OCI-LY3 (cell line): ENCODE measurements around the gene SEMA5B.

Experiments
- H2AFZ ChIP-seq: fragments of 200-600, 300-600 bp; shearing (Covaris generic); 2 replicates; pipeline ENCODE4 v1.6.0; 2014; ENCODE audit warnings: antibody characterized with exemption, low read depth, low read length
- H3K27ac ChIP-seq: fragments of 200-600, 300-600 bp; sonication (generic); 2 replicates; pipeline ENCODE4 v1.5.1; 2014; ENCODE audit warnings: mild to moderate bottlenecking, low read length, moderate library complexity, mixed read lengths
- H3K27me3 ChIP-seq: fragments of 200-600, 300-600 bp; sonication (generic); 2 replicates; pipeline ENCODE4 v1.6.1; 2014; ENCODE audit warnings: low read depth, low read length, mixed read lengths
- H3K36me3 ChIP-seq: fragments of 200-600, 300-600 bp; sonication (generic); replicated peaks from 2 replicates; pipeline ENCODE3; 2014; ENCODE audit warnings: low read depth, low read length, mixed read lengths
- H3K4me1 ChIP-seq: fragments of 300-600, 200-600 bp; sonication (generic); 2 replicates; pipeline ENCODE4 v1.6.1; 2014; ENCODE audit warnings: low read length, mixed read lengths
- H3K4me2 ChIP-seq: fragments of 200-600, 300-600 bp; sonication (generic); 2 replicates; pipeline ENCODE4 v1.6.1; 2014; ENCODE audit warnings: low read length, mixed read lengths
- H3K4me3 ChIP-seq: fragments of 300-600, 200-600 bp; sonication (generic); 2 replicates; pipeline ENCODE4 v1.5.1; 2014; ENCODE audit warnings: antibody characterized with exemption, mild to moderate bottlenecking, low read length, moderate library complexity
- H3K79me2 ChIP-seq: fragments of 300-600, 200-600 bp; shearing (Covaris generic); 2 replicates; pipeline ENCODE4 v1.6.1; 2014; ENCODE audit warnings: mild to moderate bottlenecking, low read length, mixed read lengths
- H3K9ac ChIP-seq: fragments of 300-600, 200-600 bp; shearing (Covaris generic); 2 replicates; pipeline ENCODE4 v1.6.0; 2014; ENCODE audit warnings: mild to moderate bottlenecking, low read length, moderate library complexity
- H3K9me3 ChIP-seq: fragments of 200-600, 300-600 bp; shearing (Covaris generic); 2 replicates; pipeline ENCODE4 v1.6.1; 2014; ENCODE audit warnings: low read length, mixed read lengths; ENCODE audit not compliant: insufficient read depth
- H4K20me1 ChIP-seq: fragments of 200-600, 300-600 bp; sonication (generic); 2 replicates; pipeline ENCODE4 v1.6.1; 2016; ENCODE audit warnings: low read length, mixed read lengths; ENCODE audit not compliant: insufficient read depth
- CTCF ChIP-seq: fragments of 200-600, 300-600 bp; sonication (generic); IDR thresholded peaks from 2 replicates; pipeline ENCODE4 v1.5.1; 2014; ENCODE audit warnings: antibody characterized with exemption, low read length, low read depth
- EZH2phosphoT487 ChIP-seq: fragments of 200-600 bp; shearing (Covaris generic); IDR thresholded peaks from 2 replicates; pipeline ENCODE4 v1.6.1; 2018; ENCODE audit warnings: antibody characterized with exemption, mixed run types, low read depth

Gene SEMA5B

DNA sequence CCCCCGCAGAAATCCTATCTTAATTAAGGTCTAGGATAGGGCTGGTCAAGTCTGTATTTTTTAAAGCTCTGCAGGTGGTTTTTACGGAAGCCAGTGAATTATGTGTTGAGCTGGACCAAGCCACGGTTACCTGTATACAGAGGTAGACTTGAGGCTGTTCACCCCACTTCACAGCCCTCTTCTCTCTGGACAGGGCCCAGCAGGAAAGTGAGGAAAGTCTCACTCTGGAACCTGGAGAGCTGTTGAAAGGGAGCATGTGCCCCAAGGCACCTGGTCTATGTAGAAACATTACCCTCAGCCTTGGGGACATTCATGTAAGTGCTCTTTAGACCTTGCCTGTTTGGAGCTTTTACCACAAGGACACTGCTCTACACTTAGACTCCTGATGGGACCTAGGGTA is 6.9 kb downstream of the SEMA5B start:
- TF ChIP-seq CTCF = no peak
- TF ChIP-seq EZH2phosphoT487 = no peak
- Histone ChIP-seq H3K27me3 (peaks cover 35% of the 10 kb centered on the region), H3K27ac (no peak overlapping the region), H3K4me3 (no peak overlapping the region), H2AFZ (no peak overlapping the region), H3K9ac (no peak overlapping the region), H3K79me2 (no peaks in the 10 kb centered on the region), H3K9me3 (no peaks in the 10 kb centered on the region), H3K4me2 (no peak overlapping the region), H3K36me3 (no peaks in the 10 kb centered on the region), H4K20me1 (no peaks in the 10 kb centered on the region), H3K4me1 (no peaks in the 10 kb centered on the region)

DNA sequence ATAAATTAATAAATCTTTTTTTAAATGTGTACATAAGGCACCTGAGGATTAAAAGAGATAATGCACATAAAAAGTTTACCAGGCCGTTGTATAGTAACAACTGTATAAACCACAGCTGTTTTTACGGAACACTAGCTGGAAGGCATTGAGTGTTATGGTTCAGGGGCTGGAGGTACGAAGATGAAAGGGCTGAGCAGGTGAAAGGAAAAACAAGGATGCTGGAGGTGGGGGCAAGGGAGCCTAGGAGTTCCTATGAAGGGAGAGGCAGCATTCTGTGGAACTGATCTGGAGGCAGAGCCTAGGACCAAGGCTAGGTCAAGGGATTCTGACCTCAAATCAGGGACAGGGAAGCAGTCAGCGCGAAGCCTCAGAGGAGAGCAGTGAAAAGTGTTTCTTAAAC is 8.0 kb downstream of the SEMA5B start:
- peaks cover 3% of the 10 kb centered on the region for H3K4me1 ChIP-seq
- no peak overlapping the region for H3K4me2 ChIP-seq
- no peak overlapping the region for H2AFZ ChIP-seq
- H3K9me3 ChIP-seq = no peaks in the 10 kb centered on the region
- H3K9ac ChIP-seq = no peak overlapping the region
- no peak overlapping the region for H3K4me3 ChIP-seq
- no peaks in the 10 kb centered on the region for H4K20me1 ChIP-seq
- H3K27me3 ChIP-seq = peaks cover 35% of the 10 kb centered on the region
- no peak overlapping the region for H3K27ac ChIP-seq
- H3K79me2 ChIP-seq = no peaks in the 10 kb centered on the region
- TF ChIP-seq EZH2phosphoT487 (no peak), CTCF (no peak)
- H3K36me3 ChIP-seq = no peaks in the 10 kb centered on the region

DNA sequence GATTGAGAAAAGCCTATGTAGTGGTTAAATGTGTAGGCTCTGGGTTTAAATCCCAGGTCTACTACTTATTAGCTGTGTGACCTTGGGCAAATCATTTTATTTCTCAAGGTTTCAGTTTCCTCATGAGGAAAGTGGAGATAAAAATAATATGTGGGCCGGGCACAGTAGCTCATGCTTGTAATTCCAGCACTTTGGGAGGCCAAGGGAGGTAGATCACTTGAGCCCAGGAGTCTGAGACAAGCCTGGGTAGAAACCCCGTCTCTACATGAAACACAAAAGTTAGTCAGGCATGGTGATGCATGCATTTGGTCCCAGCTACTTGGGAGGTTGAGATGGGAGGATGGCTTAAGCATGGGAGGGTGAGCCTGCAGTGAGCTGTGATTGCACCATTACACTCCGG is 8.4 kb downstream of the SEMA5B start:
- TF ChIP-seq CTCF (no peak), EZH2phosphoT487 (no peak)
- H2AFZ ChIP-seq = no peak overlapping the region
- H4K20me1 ChIP-seq = no peaks in the 10 kb centered on the region
- peaks cover 7% of the 10 kb centered on the region for H3K4me1 ChIP-seq
- no peak overlapping the region for H3K4me2 ChIP-seq
- H3K36me3 ChIP-seq = no peaks in the 10 kb centered on the region
- H3K9me3 ChIP-seq = no peaks in the 10 kb centered on the region
- H3K9ac ChIP-seq = no peak overlapping the region
- H3K27ac ChIP-seq = no peak overlapping the region
- no peak overlapping the region for H3K4me3 ChIP-seq
- no peaks in the 10 kb centered on the region for H3K79me2 ChIP-seq
- peaks cover 35% of the 10 kb centered on the region for H3K27me3 ChIP-seq

- H2AFZ ChIP-seq = no peak overlapping the region
- TF ChIP-seq CTCF (no peak), EZH2phosphoT487 (no peak)
- no peaks in the 10 kb centered on the region for H3K36me3 ChIP-seq
- H3K4me2 ChIP-seq = no peak overlapping the region
- H3K27ac ChIP-seq = no peak overlapping the region
- no peaks in the 10 kb centered on the region for H3K9me3 ChIP-seq
- no peaks in the 10 kb centered on the region for H3K79me2 ChIP-seq
- no peak overlapping the region for H3K4me3 ChIP-seq
- H3K9ac ChIP-seq = no peak overlapping the region
- peaks cover 11% of the 10 kb centered on the region for H3K4me1 ChIP-seq
- H4K20me1 ChIP-seq = no peaks in the 10 kb centered on the region
- H3K27me3 ChIP-seq = peaks cover 32% of the 10 kb centered on the region
Observed at GRCh38 chr3:123018683-123019082, 8.9 kb downstream of the SEMA5B start.
